SU-DHL-6 (cell line): ENCODE data around the gene SHC3.

Source experiments
- H2AFZ ChIP-seq: fragments of 200-600 bp; sonication (generic); 2 replicates; pipeline ENCODE4 v1.6.1; 2014; ENCODE audit warnings: low read depth, mild to moderate bottlenecking, moderate library complexity, mixed read lengths, antibody characterized with exemption, low read length; ENCODE audit not compliant: severe bottlenecking
- H3F3A ChIP-seq: fragments of 200-600 bp; shearing (Covaris generic); 2 replicates; pipeline ENCODE4 v1.6.0; 2016; ENCODE audit warnings: antibody characterized with exemption, mild to moderate bottlenecking; ENCODE audit not compliant: insufficient read depth
- H3K27ac ChIP-seq: fragments of 200-600 bp; sonication (generic); 2 replicates; pipeline ENCODE4 v1.5.1; 2016; ENCODE audit warnings: low read depth, mild to moderate bottlenecking, low read length, moderate library complexity, mixed read lengths
- H3K27me3 ChIP-seq: fragments of 200-600 bp; sonication (generic), shearing (Covaris generic); 2 replicates; pipeline ENCODE4 v1.6.0; 2014; ENCODE audit warnings: mild to moderate bottlenecking, low read length
- H3K36me3 ChIP-seq: fragments of 200-600 bp; sonication (generic); 2 replicates; pipeline ENCODE4 v1.6.1; 2014; ENCODE audit warnings: mild to moderate bottlenecking, low read length, mixed read lengths
- H3K4me2 ChIP-seq: fragments of 300-600, 200-600 bp; shearing (Covaris generic), sonication (generic); 2 replicates; pipeline ENCODE4 v1.6.0; 2014; ENCODE audit warnings: low read length, low read depth, mild to moderate bottlenecking; ENCODE audit not compliant: poor library complexity, severe bottlenecking
- H3K4me3 ChIP-seq: fragments of 200-600 bp; sonication (generic); 2 replicates; pipeline ENCODE4 v1.5.1; 2014; ENCODE audit warnings: antibody characterized with exemption, low read length, mild to moderate bottlenecking, mixed read lengths; ENCODE audit not compliant: insufficient read depth, poor library complexity, severe bottlenecking
- H3K79me2 ChIP-seq: fragments of 200-600 bp; sonication (generic); 2 replicates; pipeline ENCODE4 v1.6.1; 2014; ENCODE audit warnings: mild to moderate bottlenecking, low read length, moderate library complexity; ENCODE audit not compliant: insufficient read depth
- H3K9ac ChIP-seq: fragments of 200-600 bp; sonication (generic); 2 replicates; pipeline ENCODE4 v1.7.0; 2014; ENCODE audit warnings: mild to moderate bottlenecking, low read length
- H3K9me2 ChIP-seq: fragments of 200-600 bp; sonication (generic); replicated peaks from 2 replicates; pipeline ENCODE4 v1.6.1; 2014; ENCODE audit warnings: low read length; ENCODE audit not compliant: insufficient read depth
- H3K9me3 ChIP-seq: fragments of 200-600 bp; sonication (generic); 2 replicates; pipeline ENCODE4 v1.6.1; 2014; ENCODE audit warnings: low read length, mixed read lengths; ENCODE audit not compliant: insufficient read depth
- H4K20me1 ChIP-seq: fragments of 200-600 bp; sonication (generic); 2 replicates; pipeline ENCODE4 v1.6.1; 2014; ENCODE audit warnings: low read depth, mild to moderate bottlenecking, antibody characterized with exemption, low read length, moderate library complexity, mixed read lengths
- EZH2phosphoT487 ChIP-seq: fragments of 200-600 bp; sonication (generic), shearing (Covaris generic); conservative IDR thresholded peaks from 2 replicates; pipeline ENCODE4 v1.6.1; 2018; ENCODE audit warnings: mild to moderate bottlenecking, antibody characterized with exemption, low read length, moderate library complexity, mixed read lengths
- TF ChIP-seq, protein P1 (sequence below): fragments of 200-600 bp; sonication (generic); IDR thresholded peaks from one replicate; pipeline ENCODE4 v1.5.1; 2017; ENCODE audit warnings: antibody characterized with exemption, mild to moderate bottlenecking, low read length, moderate library complexity; ENCODE audit not compliant: insufficient read depth, poor library complexity, severe bottlenecking

Gene SHC3

GRCh38 chr9:89116064-89116804 lies 62.4 kb downstream of the SHC3 start:
- H3F3A ChIP-seq, result no peaks in the 10 kb centered on the region
- no peak overlapping the region for H3K27ac ChIP-seq
- H4K20me1 ChIP-seq, result no peaks in the 10 kb centered on the region
- no peak overlapping the region for H2AFZ ChIP-seq
- no peaks in the 10 kb centered on the region for H3K27me3 ChIP-seq
- H3K9me2 ChIP-seq, result no peaks in the 10 kb centered on the region
- H3K9ac ChIP-seq, result no peak overlapping the region
- no peaks in the 10 kb centered on the region for H3K9me3 ChIP-seq
- no peak overlapping the region for H3K4me3 ChIP-seq
- H3K4me2 ChIP-seq, result no peak overlapping the region
- H3K36me3 ChIP-seq, result no peaks in the 10 kb centered on the region
- TF ChIP-seq, protein P1, sequence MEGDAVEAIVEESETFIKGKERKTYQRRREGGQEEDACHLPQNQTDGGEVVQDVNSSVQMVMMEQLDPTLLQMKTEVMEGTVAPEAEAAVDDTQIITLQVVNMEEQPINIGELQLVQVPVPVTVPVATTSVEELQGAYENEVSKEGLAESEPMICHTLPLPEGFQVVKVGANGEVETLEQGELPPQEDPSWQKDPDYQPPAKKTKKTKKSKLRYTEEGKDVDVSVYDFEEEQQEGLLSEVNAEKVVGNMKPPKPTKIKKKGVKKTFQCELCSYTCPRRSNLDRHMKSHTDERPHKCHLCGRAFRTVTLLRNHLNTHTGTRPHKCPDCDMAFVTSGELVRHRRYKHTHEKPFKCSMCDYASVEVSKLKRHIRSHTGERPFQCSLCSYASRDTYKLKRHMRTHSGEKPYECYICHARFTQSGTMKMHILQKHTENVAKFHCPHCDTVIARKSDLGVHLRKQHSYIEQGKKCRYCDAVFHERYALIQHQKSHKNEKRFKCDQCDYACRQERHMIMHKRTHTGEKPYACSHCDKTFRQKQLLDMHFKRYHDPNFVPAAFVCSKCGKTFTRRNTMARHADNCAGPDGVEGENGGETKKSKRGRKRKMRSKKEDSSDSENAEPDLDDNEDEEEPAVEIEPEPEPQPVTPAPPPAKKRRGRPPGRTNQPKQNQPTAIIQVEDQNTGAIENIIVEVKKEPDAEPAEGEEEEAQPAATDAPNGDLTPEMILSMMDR, result no peak
- TF ChIP-seq EZH2phosphoT487, result no peak
- H3K79me2 ChIP-seq, result no peaks in the 10 kb centered on the region

GRCh38 chr9:89115426-89115825 lies 63.2 kb downstream of the SHC3 start:
- Histone ChIP-seq H3K4me3 (no peak overlapping the region), H3K9me3 (no peaks in the 10 kb centered on the region), H3F3A (no peaks in the 10 kb centered on the region), H3K4me2 (no peak overlapping the region), H3K27me3 (no peaks in the 10 kb centered on the region), H2AFZ (no peak overlapping the region), H3K27ac (no peak overlapping the region), H3K79me2 (no peaks in the 10 kb centered on the region), H3K36me3 (no peaks in the 10 kb centered on the region), H4K20me1 (no peaks in the 10 kb centered on the region), H3K9ac (no peak overlapping the region), H3K9me2 (no peaks in the 10 kb centered on the region)
- no peak for TF ChIP-seq EZH2phosphoT487
- TF ChIP-seq, protein P1, result no peak

DNA sequence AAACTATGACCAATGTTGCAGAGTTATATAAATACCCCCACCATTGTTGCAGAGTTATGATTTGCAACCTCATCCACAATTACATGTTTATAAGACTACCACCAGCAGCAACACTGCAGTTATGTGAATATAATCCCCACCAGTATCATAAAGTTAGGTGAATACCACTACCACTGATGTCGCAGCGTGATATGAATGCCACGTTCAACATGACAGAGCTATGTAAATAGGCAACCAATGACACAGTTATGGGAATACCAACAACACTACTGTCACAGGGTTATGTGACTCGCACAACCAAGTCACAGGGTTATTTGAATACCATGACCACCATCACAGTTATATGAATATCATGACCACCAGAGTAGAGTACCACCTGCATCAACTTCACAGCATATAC lies 63.9 kb downstream of the SHC3 start:
- Histone ChIP-seq H3K79me2 (no peaks in the 10 kb centered on the region), H3K4me3 (no peak overlapping the region), H3K9me2 (no peaks in the 10 kb centered on the region), H3K27ac (no peak overlapping the region), H3K9me3 (no peaks in the 10 kb centered on the region), H3K9ac (no peak overlapping the region), H3K27me3 (no peaks in the 10 kb centered on the region), H4K20me1 (no peaks in the 10 kb centered on the region), H3F3A (no peaks in the 10 kb centered on the region), H3K4me2 (no peak overlapping the region), H3K36me3 (no peaks in the 10 kb centered on the region), H2AFZ (no peak overlapping the region)
- TF ChIP-seq EZH2phosphoT487, result no peak
- TF ChIP-seq, protein P1, result no peak
